ENCODE measurements around the gene PMEPA1. TPM values are rescaled to one million over a fixed set of nuclear protein-coding genes. Genes with fewer than 3 reads are reported as not detected.

Gene PMEPA1
- total RNA-seq, 4 donors from 2014 or later = 10.4 to 37.8 (median 17.4) TPM

- Histone ChIP-seq H3K4me1 (peaks cover 33 to 82% (median 76%) of the 10 kb centered on the region in 4 donors), H3K27me3 (no peaks in the 10 kb centered on the region), H3K36me3 (no peaks in the 10 kb centered on the region), H3K27ac (replicated peaks in 1 of 4) (no peak overlapping the region), H3K9me3 (no peaks in the 10 kb centered on the region), H3K4me3 (no peak overlapping the region)
- no peak for DNase-seq (ENCODE audit: extremely low spot score)
- TF ChIP-seq POLR2A (IDR thresholded peaks at IDR 0.05; ENCODE audit: low read depth) (no peak), POLR2AphosphoS5 (IDR thresholded peaks at IDR 0.05) (no peak), CTCF (IDR thresholded peaks at IDR 0.05) (no peak), EP300 (IDR thresholded peaks at IDR 0.05) (no peak)
- WGBS = 79% methylated on average over 4 of the region's 10 CpGs
- intact Hi-C loops (cut with DNase I) = no loop called here
Measured at GRCh38 chr20:57692393-57692792, 17.4 kb downstream of the PMEPA1 start.

DNA sequence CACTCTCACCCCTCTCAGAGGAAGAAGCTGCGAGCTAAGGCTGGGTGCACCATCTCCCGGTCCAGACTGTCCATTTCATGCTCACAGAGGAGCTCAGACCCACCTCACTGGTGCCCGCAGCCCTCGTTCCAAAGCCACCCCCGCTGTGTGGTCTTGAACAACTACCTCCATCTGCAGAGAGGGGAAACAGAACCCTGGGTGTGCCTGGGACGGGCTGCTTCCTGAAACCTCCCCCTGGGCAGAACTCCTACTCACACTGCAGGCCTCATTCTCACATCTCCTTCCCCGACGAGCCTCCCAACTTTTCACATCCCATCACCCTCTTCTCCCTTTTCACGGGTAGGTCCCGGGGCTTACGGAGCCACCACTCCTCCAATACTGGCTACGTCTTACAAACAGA lies 18.1 kb downstream of the PMEPA1 start:
- DNase-seq (ENCODE audit: extremely low spot score) = no peak
- Histone ChIP-seq H3K4me3 (no peak overlapping the region), H3K9me3 (no peaks in the 10 kb centered on the region), H3K27ac (replicated peaks in 1 of 4) (no peak overlapping the region), H3K4me1 (peaks cover 34 to 89% (median 74%) of the 10 kb centered on the region in 4 donors), H3K27me3 (no peaks in the 10 kb centered on the region), H3K36me3 (no peaks in the 10 kb centered on the region)
- intact Hi-C loops (cut with DNase I) = no loop called here
- WGBS = 77% methylated on average over 12 of the region's 12 CpGs
- TF ChIP-seq POLR2AphosphoS5 (IDR thresholded peaks at IDR 0.05) = no peak
- no peak for TF ChIP-seq POLR2A (IDR thresholded peaks at IDR 0.05; ENCODE audit: low read depth)
- no peak for TF ChIP-seq CTCF (IDR thresholded peaks at IDR 0.05)
- no peak for TF ChIP-seq EP300 (IDR thresholded peaks at IDR 0.05)

GRCh38 chr20:57690525-57690924 lies 19.3 kb downstream of the PMEPA1 start:
- H3K4me1 ChIP-seq = peaks cover 39 to 92% (median 76%) of the 10 kb centered on the region in 4 donors
- intact Hi-C loops (cut with DNase I) = no loop called here
- H3K27me3 ChIP-seq = no peaks in the 10 kb centered on the region
- H3K27ac ChIP-seq (replicated peaks in 1 of 4) = no peak overlapping the region
- WGBS = 91% methylated on average over 9 of the region's 15 CpGs
- DNase-seq (ENCODE audit: extremely low spot score) = no peak
- no peaks in the 10 kb centered on the region for H3K9me3 ChIP-seq
- no peaks in the 10 kb centered on the region for H3K36me3 ChIP-seq
- no peak overlapping the region for H3K4me3 ChIP-seq
- no peak for TF ChIP-seq POLR2AphosphoS5 (IDR thresholded peaks at IDR 0.05)
- no peak for TF ChIP-seq CTCF (IDR thresholded peaks at IDR 0.05)
- no peak for TF ChIP-seq EP300 (IDR thresholded peaks at IDR 0.05)
- TF ChIP-seq POLR2A (IDR thresholded peaks at IDR 0.05; ENCODE audit: low read depth) = no peak

DNA sequence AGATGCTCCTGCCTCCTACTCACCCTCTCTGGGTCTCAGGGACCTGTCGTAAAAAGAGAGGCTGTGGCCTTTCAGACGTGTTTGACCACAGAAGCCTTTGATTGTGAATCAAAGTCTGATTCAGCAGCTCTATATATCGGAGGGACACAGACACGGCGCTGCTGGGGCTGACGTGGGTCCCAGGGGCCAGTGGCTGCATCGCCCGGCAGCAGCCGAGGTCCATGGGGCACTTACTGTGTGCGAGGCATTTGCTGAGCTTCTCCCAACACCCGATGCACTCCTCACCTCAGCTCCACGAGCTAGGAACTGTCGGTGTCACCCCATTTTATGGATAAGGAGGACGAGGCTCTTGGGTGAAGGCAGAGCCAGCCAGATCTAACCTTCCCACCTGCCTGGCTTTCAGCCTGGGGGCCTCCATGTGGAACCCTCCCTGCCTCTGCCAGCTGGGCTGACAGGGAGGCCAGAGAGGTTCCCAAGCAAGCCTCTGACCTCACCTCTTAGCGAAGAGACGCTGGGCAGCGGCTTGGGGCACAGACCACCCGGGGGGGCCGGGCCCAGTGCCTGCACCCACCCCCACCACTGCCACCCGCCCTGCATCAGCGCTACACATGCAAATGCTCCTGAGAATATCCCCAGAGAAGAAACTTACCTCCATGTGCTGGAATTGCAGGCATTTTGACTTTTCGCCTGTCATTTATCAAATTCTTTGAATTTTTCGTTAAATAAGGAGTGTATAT lies 19.9 kb downstream of the PMEPA1 start:
- intact Hi-C loops (cut with DNase I) = loop anchor here (10.0 kb wide), 1 partner anchor 55 kb away; no protein-coding TSS in a partner anchor
- H3K36me3 ChIP-seq = no peaks in the 10 kb centered on the region
- peak overlapping the region in 3 of 4 donors; percentile 5 to 36 (median 11) for H3K27ac ChIP-seq (replicated peaks in 1 of 4)
- no peak for DNase-seq (ENCODE audit: extremely low spot score)
- peaks cover 43 to 92% (median 82%) of the 10 kb centered on the region in 4 donors for H3K4me1 ChIP-seq
- TF ChIP-seq EP300 (IDR thresholded peaks at IDR 0.05) (no peak), POLR2A (IDR thresholded peaks at IDR 0.05; ENCODE audit: low read depth) (no peak), POLR2AphosphoS5 (IDR thresholded peaks at IDR 0.05) (no peak), CTCF (IDR thresholded peaks at IDR 0.05) (no peak)
- H3K4me3 ChIP-seq = no peak overlapping the region
- H3K27me3 ChIP-seq = no peaks in the 10 kb centered on the region
- H3K9me3 ChIP-seq = no peaks in the 10 kb centered on the region
- WGBS = 80% methylated on average over 19 of the region's 23 CpGs
